ENCODE data around the gene DMP1.

DMP1 gene

GRCh38 chr4:87704001-87704400, 53.9 kb downstream of the DMP1 start:
- no peak overlapping the region for H3K4me3 ChIP-seq (ENCODE audit: low read depth, low read length)
- no peak for DNase-seq (ENCODE audit: low read depth)
- no peak for TF ChIP-seq CTCF (conservative IDR thresholded peaks at IDR 0.05; ENCODE audit: low read depth, low read length)

- no peak for TF ChIP-seq CTCF (conservative IDR thresholded peaks at IDR 0.05; ENCODE audit: low read depth, low read length)
- DNase-seq (ENCODE audit: low read depth): no peak
Measured at GRCh38 chr4:87707279-87707918, 57.3 kb downstream of the DMP1 start.

More at GRCh38 chr4:87707279-87707918, 57.3 kb downstream of the DMP1 start:
- no peak overlapping the region for H3K4me3 ChIP-seq (ENCODE audit: low read depth, low read length)
